ENCODE measurements around the gene GRPEL1.

DNA sequence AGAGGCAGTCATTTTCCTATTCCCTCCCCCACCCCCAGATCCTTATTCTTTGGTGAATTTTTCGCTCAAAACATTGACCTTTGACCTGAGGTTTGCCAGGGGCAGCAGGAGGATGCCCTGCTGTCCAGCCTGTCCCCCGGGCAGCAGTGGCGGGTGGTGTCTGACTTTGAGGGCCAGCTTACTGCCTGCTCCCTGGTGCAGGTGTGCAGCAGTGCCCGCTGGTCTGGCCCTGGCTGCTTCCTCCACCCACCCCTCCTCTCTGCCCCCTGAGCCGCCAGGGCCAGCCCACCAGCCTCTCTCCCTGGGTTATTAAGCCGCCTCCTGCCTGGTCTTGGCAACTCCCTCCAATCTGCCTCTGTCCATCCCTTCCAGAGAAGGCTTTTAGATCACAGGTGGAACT is 40.8 kb upstream of the GRPEL1 start:
- TF ChIP-seq, protein P1, sequence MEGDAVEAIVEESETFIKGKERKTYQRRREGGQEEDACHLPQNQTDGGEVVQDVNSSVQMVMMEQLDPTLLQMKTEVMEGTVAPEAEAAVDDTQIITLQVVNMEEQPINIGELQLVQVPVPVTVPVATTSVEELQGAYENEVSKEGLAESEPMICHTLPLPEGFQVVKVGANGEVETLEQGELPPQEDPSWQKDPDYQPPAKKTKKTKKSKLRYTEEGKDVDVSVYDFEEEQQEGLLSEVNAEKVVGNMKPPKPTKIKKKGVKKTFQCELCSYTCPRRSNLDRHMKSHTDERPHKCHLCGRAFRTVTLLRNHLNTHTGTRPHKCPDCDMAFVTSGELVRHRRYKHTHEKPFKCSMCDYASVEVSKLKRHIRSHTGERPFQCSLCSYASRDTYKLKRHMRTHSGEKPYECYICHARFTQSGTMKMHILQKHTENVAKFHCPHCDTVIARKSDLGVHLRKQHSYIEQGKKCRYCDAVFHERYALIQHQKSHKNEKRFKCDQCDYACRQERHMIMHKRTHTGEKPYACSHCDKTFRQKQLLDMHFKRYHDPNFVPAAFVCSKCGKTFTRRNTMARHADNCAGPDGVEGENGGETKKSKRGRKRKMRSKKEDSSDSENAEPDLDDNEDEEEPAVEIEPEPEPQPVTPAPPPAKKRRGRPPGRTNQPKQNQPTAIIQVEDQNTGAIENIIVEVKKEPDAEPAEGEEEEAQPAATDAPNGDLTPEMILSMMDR (IDR thresholded peaks at IDR 0.05): no peak
- no peak for TF ChIP-seq POLR2A (IDR thresholded peaks at IDR 0.05)
